TTC549 (cell line): ENCODE measurements around the gene ZMYND10.

Experiments
- FAIRE-seq: peaks from 2 replicates; lab custom pipeline; 2012; peaks lifted over from hg19 to GRCh38; lab: Jason Lieb, UNC

The ZMYND10 gene

DNA sequence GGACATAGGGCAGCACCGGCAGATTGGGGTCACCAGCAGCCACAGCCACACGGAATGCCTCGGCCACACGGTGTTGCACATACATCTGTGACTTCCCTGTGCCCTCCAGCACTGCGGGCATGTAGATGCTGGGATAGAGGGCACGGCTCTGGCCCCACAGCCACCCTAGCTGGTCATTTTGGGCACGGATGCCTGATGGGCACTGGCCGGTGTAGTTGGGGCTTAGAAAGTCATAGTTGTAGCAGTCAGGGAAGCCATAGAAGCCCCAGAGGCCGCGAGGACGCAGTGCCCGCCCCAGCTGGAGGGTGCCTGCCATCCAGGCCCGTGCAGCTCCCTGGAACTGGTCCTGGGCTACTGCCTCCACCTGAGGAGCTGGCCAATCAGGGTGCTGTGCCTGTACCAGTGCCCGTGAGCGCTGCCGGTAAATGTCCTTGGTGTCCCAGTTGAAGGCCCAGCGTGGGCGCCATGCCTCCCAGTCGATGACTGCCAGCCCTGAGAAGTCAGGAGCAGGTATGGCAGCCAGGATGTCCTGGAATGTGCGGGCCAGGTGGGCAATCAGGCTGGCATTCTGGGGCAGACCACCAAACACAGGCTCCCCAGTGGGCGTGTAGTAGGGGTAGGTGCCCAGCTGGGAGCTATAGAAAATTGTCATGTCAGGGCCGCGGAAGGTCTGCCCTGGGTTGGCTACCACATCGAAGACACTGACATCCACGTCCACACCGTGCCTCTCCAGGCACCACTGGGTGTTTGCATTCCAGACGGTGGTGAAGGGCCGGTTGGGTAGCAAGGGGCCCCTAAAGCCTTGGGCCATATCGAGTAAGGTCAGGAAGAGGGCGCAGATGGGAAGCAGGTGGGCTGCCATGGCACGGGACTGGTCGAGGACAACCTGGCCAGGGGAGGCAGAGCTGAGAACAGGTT, 43.2 kb downstream of the ZMYND10 start:
- FAIRE-seq = no peak

- FAIRE-seq = no peak
These were observed 44.8 kb downstream of the ZMYND10 start for GRCh38 chr3:50300681-50301254.

- no peak for FAIRE-seq
These were observed 45.4 kb downstream of the ZMYND10 start for GRCh38 chr3:50299929-50300680.

DNA sequence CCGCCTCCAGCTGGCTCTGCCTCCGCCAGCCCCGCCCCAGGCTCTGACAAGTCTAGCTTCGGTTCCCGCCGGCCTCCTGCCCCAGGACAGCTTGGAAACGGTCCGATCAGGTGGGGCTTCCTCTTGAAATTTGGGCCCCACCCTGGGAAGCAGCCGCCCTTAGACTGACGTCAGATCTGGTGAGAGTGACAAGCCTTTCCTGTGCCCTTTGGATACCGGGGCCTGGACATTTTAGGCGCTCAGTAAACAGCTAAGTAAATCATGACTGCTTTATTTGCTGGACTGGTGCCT, 45.9 kb downstream of the ZMYND10 start:
- FAIRE-seq = no peak

- peak; percentile 93 for FAIRE-seq
These were observed 46.5 kb downstream of the ZMYND10 start, which contains the start of the genes HYAL3 and NAA80 for GRCh38 chr3:50298836-50299637. Gene HYAL3 (minus strand): TSS chr3:50299405. CDS start chr3:50295602, 3,803 bp downstream. Gene NAA80 (minus strand): TSS chr3:50299405. CDS start chr3:50297463, 1,942 bp downstream.

GRCh38 chr3:50297896-50298725, 47.4 kb downstream of the ZMYND10 start:
- no peak for FAIRE-seq

- no peak for FAIRE-seq
These were observed 48.2 kb downstream of the ZMYND10 start for GRCh38 chr3:50297384-50297775.

GRCh38 chr3:50296721-50297383, 48.7 kb downstream of the ZMYND10 start:
- no peak for FAIRE-seq

- no peak for FAIRE-seq
These were observed 49.7 kb downstream of the ZMYND10 start for GRCh38 chr3:50295553-50296431.

DNA sequence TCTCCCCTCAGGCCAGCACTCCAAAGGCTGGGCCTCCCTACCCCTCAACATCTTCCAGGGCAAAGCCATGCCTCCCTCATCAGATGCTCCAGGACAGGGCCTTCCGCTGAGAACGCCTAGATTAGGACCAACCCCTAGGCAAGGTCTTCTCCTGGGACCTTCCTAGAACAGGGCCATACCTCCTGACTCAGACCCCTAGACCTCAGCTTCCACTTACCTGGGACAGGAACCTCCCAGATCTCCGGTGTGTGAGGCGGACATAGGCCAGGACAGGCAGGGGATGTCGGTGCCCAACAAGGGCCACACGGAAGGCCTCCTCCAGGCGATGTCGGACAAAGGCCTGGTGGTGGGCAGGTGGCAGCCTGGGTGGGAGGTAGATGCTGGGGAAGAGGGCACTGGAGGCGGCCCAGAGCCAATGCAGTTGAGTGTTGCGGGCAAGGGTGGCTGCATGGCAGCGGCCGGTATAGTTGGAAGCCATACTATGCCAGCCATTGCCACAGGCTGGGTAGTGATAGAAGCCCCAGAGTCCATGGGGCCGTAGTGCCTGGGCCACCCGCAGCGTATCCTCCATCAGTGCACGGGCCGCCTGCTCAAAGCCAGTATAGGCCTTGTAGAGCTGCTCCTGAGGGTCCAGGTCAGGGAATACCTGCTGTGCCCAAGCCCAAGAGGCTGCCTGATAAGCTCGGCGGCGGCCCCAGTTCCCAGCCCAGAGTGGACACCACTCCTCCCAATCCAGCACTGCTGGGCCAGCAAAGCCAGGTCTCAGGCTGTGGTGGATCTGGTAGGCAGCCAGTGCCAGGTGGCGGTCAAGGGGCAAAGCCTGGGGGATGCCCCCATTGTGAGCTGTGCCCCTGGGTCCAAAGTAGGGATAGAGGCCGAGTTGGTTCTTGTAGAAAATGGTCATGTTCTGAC, 50.8 kb downstream of the ZMYND10 start:
- FAIRE-seq = no peak

- FAIRE-seq = no peak
These were observed 51.4 kb downstream of the ZMYND10 start for GRCh38 chr3:50294089-50294488.

DNA sequence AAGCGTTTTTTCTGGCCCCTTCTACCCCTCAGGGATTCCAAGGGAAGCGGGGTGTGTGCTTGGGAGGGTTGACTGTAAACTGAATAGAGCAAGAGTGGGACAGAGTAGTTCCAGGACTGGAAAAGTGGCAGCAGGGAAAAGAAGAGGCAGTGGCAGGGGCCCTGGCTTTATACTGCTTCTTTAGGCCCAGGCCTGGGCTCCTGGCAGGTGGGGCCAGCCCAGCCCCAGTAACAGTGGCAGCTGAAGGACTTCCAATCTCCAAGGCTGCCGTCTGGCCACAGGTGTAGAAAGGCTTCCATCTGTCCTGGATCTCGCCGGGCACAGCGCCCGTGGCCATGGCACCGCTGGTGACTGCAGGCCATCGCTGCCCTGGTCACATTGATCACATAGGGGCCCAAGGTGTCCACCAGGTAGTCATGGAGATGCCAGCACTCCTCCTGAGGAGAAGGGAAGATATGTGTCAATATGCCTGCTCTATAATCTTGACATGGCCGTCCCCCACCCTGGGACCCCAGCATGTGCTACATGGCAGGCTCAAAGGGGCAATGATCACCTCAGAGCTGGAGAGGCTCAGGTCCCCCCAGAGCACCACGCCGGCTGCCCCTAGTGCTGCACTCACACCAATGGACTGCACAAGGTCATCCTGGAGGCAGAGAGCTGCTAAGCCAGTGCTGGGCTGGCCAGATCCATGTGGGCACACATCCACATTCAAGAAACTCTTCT, 52.3 kb downstream of the ZMYND10 start:
- FAIRE-seq = no peak

DNA sequence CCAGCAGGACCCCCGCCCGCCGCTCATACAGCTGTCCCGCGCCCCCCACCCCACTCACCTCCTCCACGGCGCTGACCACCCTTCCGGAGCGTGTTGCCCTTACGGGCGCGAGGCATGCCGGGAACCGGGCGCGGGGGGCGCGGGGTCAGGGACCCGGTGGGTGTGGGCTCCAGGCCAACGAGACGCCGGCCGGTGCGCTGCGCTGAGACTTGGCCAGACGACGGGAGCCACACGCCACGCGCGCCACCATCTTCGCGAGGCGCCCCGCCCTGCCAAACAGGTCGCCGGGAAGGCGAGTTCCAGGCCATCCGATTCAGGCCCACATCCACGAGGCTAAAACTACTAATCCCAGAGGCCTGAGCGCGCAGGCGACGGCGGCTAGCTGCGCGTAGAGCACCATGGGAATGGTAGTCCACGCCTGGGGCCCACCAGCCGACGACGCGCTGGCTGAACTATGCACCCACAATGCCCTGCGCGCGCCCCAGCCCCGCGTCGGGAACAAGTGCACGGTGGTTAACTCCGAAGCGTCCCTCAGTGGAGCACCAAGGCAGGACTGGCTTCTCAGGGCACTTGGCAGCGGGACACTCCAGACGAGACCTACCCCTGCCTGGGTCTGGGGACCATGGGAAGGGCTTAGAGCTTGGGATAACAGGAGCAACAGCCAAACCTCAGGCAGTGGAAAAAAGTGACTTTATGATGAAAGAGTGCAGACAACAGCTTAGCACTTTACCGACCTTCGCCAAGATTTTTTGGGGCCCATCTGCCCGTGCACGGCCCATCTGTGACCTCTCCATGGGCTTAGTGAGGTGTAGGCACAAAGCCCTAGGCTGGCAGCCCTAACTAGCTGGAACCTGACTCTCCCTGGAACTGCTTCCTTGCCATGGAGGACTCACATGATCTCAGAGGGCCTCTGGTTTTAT, 53.1 kb downstream of the ZMYND10 start, which contains the start of gene IFRD2:
Gene IFRD2 (minus strand): TSS at position 271 of the 920 bp plus-strand sequence. CDS start 155 bp downstream, at position 116.
- peak; percentile 87 for FAIRE-seq
